Subcutaneous abdominal adipose tissue (tissue), 5 donors: ENCODE measurements around the gene PCBP2.
"Not testable (repeated sequence)": the region's sequence is repeated elsewhere in the genome, so short reads cannot be mapped to it uniquely, and the experiment has no call there.

ENCODE experiments used
- H3K27ac ChIP-seq: one replicate; pipeline ENCODE4 v1.7.0; 2013; ENCODE audit warnings: low read depth, mild to moderate bottlenecking, inconsistent platforms, low read length, moderate library complexity
- H3K27me3 ChIP-seq, 5 donors: one replicate each; pipeline ENCODE4 v1.7.0; 2013; ENCODE audit warnings: low read length in 5 of 5, inconsistent platforms in 1 of 5; ENCODE audit not compliant: control insufficient read depth in 5 of 5, insufficient read depth in 4 of 5
- H3K36me3 ChIP-seq, 5 donors: one replicate each; pipeline ENCODE4 v1.7.0; 2013; ENCODE audit warnings: low read length in 5 of 5; ENCODE audit not compliant: control insufficient read depth in 5 of 5, insufficient read depth in 5 of 5
- H3K4me1 ChIP-seq, 5 donors: one replicate each; pipeline ENCODE4 v1.7.0; 2013; ENCODE audit warnings: low read length in 5 of 5, mild to moderate bottlenecking in 3 of 5, moderate library complexity in 1 of 5; ENCODE audit not compliant: control insufficient read depth in 5 of 5, insufficient read depth in 5 of 5
- H3K4me3 ChIP-seq, 5 donors: one replicate each; pipeline ENCODE4 v1.7.0; 2013; ENCODE audit warnings: low read length in 5 of 5, low read depth in 1 of 5
- H3K9ac ChIP-seq, 5 donors: one replicate each; pipeline ENCODE4 v1.7.0; 2013; ENCODE audit warnings: low read length in 5 of 5, mild to moderate bottlenecking in 4 of 5, moderate library complexity in 3 of 5
- H3K9me3 ChIP-seq, 5 donors: one replicate each; pipeline ENCODE4 v1.7.0; 2013; ENCODE audit warnings: low read length in 5 of 5; ENCODE audit not compliant: control insufficient read depth in 5 of 5
- donor health status: healthy.
- donor health status: healthy.
- donor health status: healthy.
- donor health status: healthy.
- donor health status: healthy.

PCBP2 gene

GRCh38 chr12:53451661-53452158, at the start of gene PCBP2:
Gene PCBP2, plus strand, starts transcription at chr12:53452102. Its CDS starts 2,699 bp downstream, at chr12:53454801.
- H3K27ac ChIP-seq, result peak within 1 kb of the TSS; percentile 90
- peaks cover 10 to 25% (median 23%) of the 10 kb centered on the region in 5 donors for H3K4me1 ChIP-seq
- no peaks in the 10 kb centered on the region for H3K9me3 ChIP-seq
- H3K27me3 ChIP-seq, result no peaks in the 10 kb centered on the region
- H3K9ac ChIP-seq, result peak within 1 kb of the TSS; percentile 90 to 98 (median 95)
- H3K36me3 ChIP-seq, result peaks cover 21 to 36% (median 31%) of the 10 kb centered on the region in 5 donors
- H3K4me3 ChIP-seq, result peak within 1 kb of the TSS; percentile 84 to 92 (median 88)

- H3K36me3 ChIP-seq, result peaks cover 0 to 25% (median 12%) of the 10 kb centered on the region in 5 donors
- not testable (repeated sequence) for H3K27ac ChIP-seq, H3K4me3 ChIP-seq, H3K4me1 ChIP-seq, H3K27me3 ChIP-seq, H3K9ac ChIP-seq, H3K9me3 ChIP-seq
Measured at GRCh38 chr12:53402351-53402750, 49.6 kb upstream of the PCBP2 start.

- H3K27ac ChIP-seq, result no peak overlapping the region
- no peaks in the 10 kb centered on the region for H3K9me3 ChIP-seq
- H3K27me3 ChIP-seq, result no peaks in the 10 kb centered on the region
- no peak overlapping the region for H3K4me3 ChIP-seq
- no peaks in the 10 kb centered on the region for H3K4me1 ChIP-seq
- no peak overlapping the region for H3K9ac ChIP-seq
- H3K36me3 ChIP-seq, result peaks cover 0 to 25% (median 11%) of the 10 kb centered on the region in 5 donors
Measured at GRCh38 chr12:53402871-53403270, 49.0 kb upstream of the PCBP2 start.

GRCh38 chr12:53410951-53411350, 41.0 kb upstream of the PCBP2 start:
- no peak overlapping the region for H3K9ac ChIP-seq
- H3K9me3 ChIP-seq, result no peaks in the 10 kb centered on the region
- H3K4me3 ChIP-seq, result no peak overlapping the region
- peaks cover 23 to 54% (median 45%) of the 10 kb centered on the region in 5 donors for H3K36me3 ChIP-seq
- H3K4me1 ChIP-seq, result peaks cover 0 to 23% (median 16%) of the 10 kb centered on the region in 5 donors
- H3K27ac ChIP-seq, result no peak overlapping the region
- no peaks in the 10 kb centered on the region for H3K27me3 ChIP-seq

- H3K36me3 ChIP-seq, result peaks cover 23 to 44% (median 35%) of the 10 kb centered on the region in 5 donors
Measured at GRCh38 chr12:53413485-53414204, 38.3 kb upstream of the PCBP2 start.

GRCh38 chr12:53414756-53415417, 37.0 kb upstream of the PCBP2 start:
- H3K27me3 ChIP-seq, result no peaks in the 10 kb centered on the region
- H3K36me3 ChIP-seq, result peaks cover 22 to 34% (median 26%) of the 10 kb centered on the region in 5 donors
- H3K4me3 ChIP-seq, result no peak overlapping the region
- no peak overlapping the region for H3K9ac ChIP-seq
- no peaks in the 10 kb centered on the region for H3K9me3 ChIP-seq
- H3K27ac ChIP-seq, result no peak overlapping the region
- peaks cover 0 to 26% (median 16%) of the 10 kb centered on the region in 5 donors for H3K4me1 ChIP-seq

More at GRCh38 chr12:53413485-53414204, 38.3 kb upstream of the PCBP2 start:
- Histone ChIP-seq H3K4me3 (no peak overlapping the region), H3K4me1 (peaks cover 0 to 24% (median 16%) of the 10 kb centered on the region in 5 donors), H3K27me3 (no peaks in the 10 kb centered on the region), H3K27ac (no peak overlapping the region), H3K9me3 (no peaks in the 10 kb centered on the region), H3K9ac (peak overlapping the region in 1 of 5 donors; percentile 48)

- H3K27ac ChIP-seq, result not testable (repeated sequence)
Measured at GRCh38 chr12:53415752-53416389, 36.0 kb upstream of the PCBP2 start.

GRCh38 chr12:53417291-53417816, 34.5 kb upstream of the PCBP2 start:
- H3K27me3 ChIP-seq, H3K9me3 ChIP-seq, H3K27ac ChIP-seq, H3K9ac ChIP-seq, H3K4me3 ChIP-seq: not testable (repeated sequence)
- Histone ChIP-seq H3K4me1 (peaks cover 0 to 28% (median 16%) of the 10 kb centered on the region in 5 donors), H3K36me3 (peaks cover 5 to 12% (median 6%) of the 10 kb centered on the region in 5 donors)

More at GRCh38 chr12:53415752-53416389, 36.0 kb upstream of the PCBP2 start:
- not testable (repeated sequence) for H3K4me3 ChIP-seq, H3K27me3 ChIP-seq, H3K9me3 ChIP-seq
- Histone ChIP-seq H3K36me3 (peaks cover 18 to 24% (median 20%) of the 10 kb centered on the region in 5 donors), H3K4me1 (peaks cover 0 to 26% (median 16%) of the 10 kb centered on the region in 5 donors), H3K9ac (peak overlapping the region in 1 of 5 donors; percentile 11)

- Histone ChIP-seq H3K9ac (no peak overlapping the region), H3K27me3 (no peaks in the 10 kb centered on the region), H3K4me3 (no peak overlapping the region), H3K4me1 (peaks cover 0 to 23% (median 13%) of the 10 kb centered on the region in 5 donors), H3K36me3 (peaks cover 2 to 10% (median 4%) of the 10 kb centered on the region in 5 donors), H3K27ac (no peak overlapping the region), H3K9me3 (no peaks in the 10 kb centered on the region)
Measured at GRCh38 chr12:53418221-53418620, 33.7 kb upstream of the PCBP2 start.
